Tibial artery (tissue), 4 donors: ENCODE measurements around the gene MYO5B.

Experiments used
- DNase-seq, 2 donors: peaks; one replicate each; pipeline ENCODE4 v3.0.0-alpha.2; 2019
- H3K27ac ChIP-seq, 2 donors: fragments of 200-600 bp; sonication (generic) in 1 of 2; 1 replicate in 1 of 2; 2 replicates in 1 of 2; pipeline ENCODE4 v1.5.1; 2018 to 2019; ENCODE audit warnings: mild to moderate bottlenecking in 1 of 2
- H3K27me3 ChIP-seq, 2 donors: fragments of 200-600 bp; sonication (generic) in 1 of 2; one replicate each; pipeline versions ENCODE4 v1.5.1 to v1.6.0; 2016 to 2019
- H3K36me3 ChIP-seq, 3 donors: fragments of 200-600 bp; sonication (generic) in 2 of 3; one replicate each; pipeline ENCODE4 v1.5.1; 2016 to 2019; ENCODE audit warnings: mild to moderate bottlenecking in 2 of 3
- H3K4me1 ChIP-seq, 4 donors: fragments of 200-600 bp; sonication (generic) in 2 of 4; 1 replicate in 3 of 4; 2 replicates in 1 of 4; pipeline ENCODE4 v1.5.1; 2016 to 2019
- H3K4me3 ChIP-seq, 2 donors: fragments of 200-600 bp; sonication (generic) in 1 of 2; 1 replicate in 1 of 2; 2 replicates in 1 of 2; pipeline ENCODE4 v1.5.1; 2018 to 2019; ENCODE audit warnings: mild to moderate bottlenecking in 2 of 2
- H3K9me3 ChIP-seq, 3 donors: fragments of 200-600 bp; sonication (generic) in 1 of 3; one replicate each; pipeline ENCODE4 v1.5.1; 2016 to 2019
- CTCF ChIP-seq, 2 experiments: fragments of 200-600 bp in 1 of 2; fragments of 450-650 bp in 1 of 2; IDR thresholded peaks; one replicate each; pipeline ENCODE4 v1.5.1; 2017 to 2019; ENCODE audit warnings: antibody characterized with exemption in 2 of 2, mild to moderate bottlenecking in 1 of 2, moderate library complexity in 1 of 2
- intact Hi-C: fragments of 100-400 bp; cut with DNase I; formaldehyde crosslinking; loops from one replicate; pipeline ENCODE4 v1.15.0; 2023; ENCODE audit warnings: low total_unique reads

MYO5B gene

GRCh38 chr18:50075772-50076171 is 119.2 kb downstream of the MYO5B start:
- Histone ChIP-seq H3K4me3 (no peak overlapping the region), H3K27me3 (no peaks in the 10 kb centered on the region), H3K27ac (no peak overlapping the region), H3K9me3 (no peaks in the 10 kb centered on the region), H3K4me1 (peaks cover 0 to 13% (median 7%) of the 10 kb centered on the region in 4 donors), H3K36me3 (no peaks in the 10 kb centered on the region)
- no peak for DNase-seq
- intact Hi-C loops, result no loop called here
- no peak for TF ChIP-seq CTCF (IDR thresholded peaks at IDR 0.05)

GRCh38 chr18:50074404-50074803 is 120.5 kb downstream of the MYO5B start:
- Histone ChIP-seq H3K4me1 (peaks cover 0 to 2% (median 0%) of the 10 kb centered on the region in 4 donors), H3K27me3 (no peaks in the 10 kb centered on the region), H3K36me3 (no peaks in the 10 kb centered on the region), H3K4me3 (no peak overlapping the region), H3K27ac (no peak overlapping the region), H3K9me3 (no peaks in the 10 kb centered on the region)
- no peak for DNase-seq
- intact Hi-C loops, result no loop called here
- no peak for TF ChIP-seq CTCF (IDR thresholded peaks at IDR 0.05)

- Histone ChIP-seq H3K4me3 (no peak overlapping the region), H3K27me3 (no peaks in the 10 kb centered on the region), H3K27ac (no peak overlapping the region), H3K36me3 (no peaks in the 10 kb centered on the region), H3K9me3 (no peaks in the 10 kb centered on the region), H3K4me1 (no peaks in the 10 kb centered on the region)
- intact Hi-C loops, result no loop called here
- TF ChIP-seq CTCF (IDR thresholded peaks at IDR 0.05), result no peak
- no peak for DNase-seq
Observed at GRCh38 chr18:50073319-50073718, 121.6 kb downstream of the MYO5B start.

GRCh38 chr18:50072146-50072545 is 122.8 kb downstream of the MYO5B start:
- Histone ChIP-seq H3K36me3 (no peaks in the 10 kb centered on the region), H3K9me3 (no peaks in the 10 kb centered on the region), H3K4me3 (no peak overlapping the region), H3K27me3 (no peaks in the 10 kb centered on the region), H3K27ac (no peak overlapping the region), H3K4me1 (no peaks in the 10 kb centered on the region)
- no peak for DNase-seq
- no peak for TF ChIP-seq CTCF (IDR thresholded peaks at IDR 0.05)
- intact Hi-C loops, result no loop called here

- H3K9me3 ChIP-seq, result no peaks in the 10 kb centered on the region
- no peak overlapping the region for H3K27ac ChIP-seq
- intact Hi-C loops, result no loop called here
- TF ChIP-seq CTCF (IDR thresholded peaks at IDR 0.05), result no peak
- H3K27me3 ChIP-seq, result no peaks in the 10 kb centered on the region
- H3K4me1 ChIP-seq, result no peaks in the 10 kb centered on the region
- H3K36me3 ChIP-seq, result no peaks in the 10 kb centered on the region
- DNase-seq, result no peak
- H3K4me3 ChIP-seq, result no peak overlapping the region
Observed at GRCh38 chr18:50071397-50071796, 123.5 kb downstream of the MYO5B start.

- no peak overlapping the region for H3K27ac ChIP-seq
- H3K36me3 ChIP-seq, result no peaks in the 10 kb centered on the region
- no peaks in the 10 kb centered on the region for H3K27me3 ChIP-seq
- intact Hi-C loops, result no loop called here
- DNase-seq, result no peak
- no peaks in the 10 kb centered on the region for H3K4me1 ChIP-seq
- TF ChIP-seq CTCF (IDR thresholded peaks at IDR 0.05), result no peak
- H3K9me3 ChIP-seq, result no peaks in the 10 kb centered on the region
- no peak overlapping the region for H3K4me3 ChIP-seq
Observed at GRCh38 chr18:50069422-50069821, 125.5 kb downstream of the MYO5B start.
